T-helper 22 cell (primary cell): ENCODE data around the gene EPN2.
A peak's percentile ranks its signal among the peaks of the same experiment; 100 is the strongest.
"Not testable (repeated sequence)": the region's sequence is repeated elsewhere in the genome, so short reads cannot be mapped to it uniquely, and the experiment has no call there.

Experiments used
- DNase-seq: peaks from one replicate; pipeline ENCODE4 v3.0.0-alpha.2; 2020; ENCODE audit warnings: low read depth

The EPN2 gene

DNA sequence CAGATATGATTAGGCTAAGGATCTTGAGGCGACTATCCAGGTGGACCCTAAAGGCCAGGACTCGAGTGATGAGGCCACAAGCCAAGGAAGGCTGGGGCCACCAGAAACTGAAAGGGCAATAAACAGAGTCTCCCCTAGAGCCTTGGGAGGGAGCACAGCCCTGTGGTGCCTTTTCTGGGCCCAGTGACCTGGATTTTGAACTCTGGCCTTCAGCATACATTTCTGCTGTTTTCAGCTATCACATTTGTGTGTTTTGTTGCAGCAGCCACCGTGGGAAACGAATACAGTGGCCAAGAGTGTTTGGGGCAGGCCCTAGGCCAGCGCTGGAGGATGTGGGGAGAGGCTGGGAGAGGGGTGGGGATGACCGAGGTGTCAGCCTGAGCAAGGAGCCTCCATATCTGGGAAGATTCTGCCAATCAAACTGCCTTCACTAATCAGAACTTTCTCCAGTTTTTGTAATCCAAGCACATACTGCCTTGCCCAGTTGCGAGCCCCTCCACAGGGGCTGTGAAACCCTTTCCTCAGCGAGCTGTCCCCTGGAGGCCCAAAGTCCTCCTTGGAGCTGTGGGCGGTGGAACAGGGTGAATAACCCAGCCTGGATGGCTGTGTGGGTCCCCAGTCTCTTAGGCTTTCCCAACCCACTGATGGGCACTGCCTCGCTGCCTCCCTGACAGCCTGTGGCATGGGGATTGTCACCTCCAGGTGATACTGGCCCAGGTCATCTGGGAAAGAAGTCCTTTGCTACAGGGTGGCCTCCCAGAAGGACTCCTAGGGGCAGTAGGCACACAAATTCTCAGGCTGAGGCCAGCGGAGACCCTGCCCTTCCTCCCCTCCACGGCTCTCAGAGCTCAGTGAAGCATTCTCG, 108.6 kb downstream of the EPN2 start:
- DNase-seq, result no peak

DNA sequence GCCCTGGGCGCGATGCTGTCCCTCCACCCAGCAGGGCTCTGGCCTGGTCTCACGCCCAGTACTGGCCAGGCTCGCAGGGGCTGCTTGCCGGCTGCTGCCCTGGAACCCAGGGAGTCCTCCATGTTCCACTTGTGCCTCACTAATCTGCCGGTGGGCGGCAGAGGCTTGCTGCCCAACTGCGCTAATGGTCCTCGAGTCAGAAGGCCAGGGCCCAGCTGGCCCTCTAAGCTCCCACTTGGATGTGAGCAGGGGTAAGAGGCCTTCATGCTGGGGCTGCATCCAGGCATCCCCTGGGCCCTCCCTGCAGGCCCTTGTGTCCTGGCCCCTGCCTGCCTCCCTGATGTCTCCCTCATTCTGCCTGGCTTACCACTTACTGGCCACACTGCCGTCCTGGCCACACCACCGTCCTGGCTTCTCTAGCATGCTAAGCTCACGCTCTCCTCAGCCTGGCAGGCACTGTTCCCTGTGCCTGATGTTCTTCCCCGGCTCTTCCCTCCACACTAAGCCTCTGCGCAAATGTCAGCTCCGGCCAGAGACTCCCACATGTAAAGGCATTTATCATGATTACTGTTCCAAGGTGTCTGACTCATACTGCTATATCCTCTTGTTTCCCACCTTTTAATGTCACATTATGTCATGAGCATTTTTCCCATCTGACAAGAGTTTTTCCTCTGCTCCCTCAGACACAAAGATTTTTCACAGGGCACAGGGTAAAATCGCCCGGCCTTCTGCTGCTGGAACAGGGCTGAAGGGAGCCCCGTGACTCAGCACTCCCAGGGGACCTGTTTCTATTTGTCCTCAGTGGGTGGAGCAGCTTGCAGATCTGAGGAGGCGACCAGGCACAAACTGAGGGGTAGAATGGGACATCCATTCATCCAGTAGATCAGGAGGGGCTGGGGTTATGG, 109.4 kb downstream of the EPN2 start:
- DNase-seq, result no peak

DNA sequence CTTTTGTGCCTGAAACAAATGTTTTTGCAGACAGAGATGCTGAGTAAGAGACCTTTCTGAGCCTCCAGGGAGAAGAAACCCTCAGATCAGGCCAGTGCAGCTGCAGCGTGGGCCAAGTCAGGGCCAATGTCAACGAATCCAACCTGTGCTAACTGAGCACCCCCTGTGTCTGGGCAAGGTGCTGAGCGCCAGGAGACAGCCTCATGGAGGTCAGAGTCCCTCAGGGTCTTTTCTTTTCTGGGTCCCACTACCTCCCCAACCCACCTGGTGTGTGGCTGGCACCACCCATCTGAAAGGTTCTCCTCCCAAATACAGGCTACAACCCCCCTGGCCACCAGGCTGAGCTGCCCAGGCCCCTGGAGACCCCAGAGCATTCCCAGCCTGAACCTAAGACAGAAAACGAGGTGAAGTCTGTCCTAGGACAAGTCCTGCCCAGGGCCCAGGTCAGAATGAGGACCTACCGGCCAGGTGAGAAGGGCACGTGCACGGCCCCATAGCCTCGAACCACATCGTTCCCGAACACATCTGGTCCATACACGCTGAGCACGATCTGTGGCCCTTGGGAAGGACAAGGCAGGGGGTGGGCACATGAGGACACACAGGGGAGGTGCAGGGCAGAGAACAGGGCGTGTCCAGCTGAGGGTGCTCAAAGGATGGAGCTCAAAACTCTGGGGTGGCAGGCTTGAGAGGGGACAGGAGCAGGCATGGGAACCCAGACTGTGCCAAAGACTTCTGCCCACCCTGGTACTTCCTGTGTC, 110.3 kb downstream of the EPN2 start:
- no peak for DNase-seq

DNA sequence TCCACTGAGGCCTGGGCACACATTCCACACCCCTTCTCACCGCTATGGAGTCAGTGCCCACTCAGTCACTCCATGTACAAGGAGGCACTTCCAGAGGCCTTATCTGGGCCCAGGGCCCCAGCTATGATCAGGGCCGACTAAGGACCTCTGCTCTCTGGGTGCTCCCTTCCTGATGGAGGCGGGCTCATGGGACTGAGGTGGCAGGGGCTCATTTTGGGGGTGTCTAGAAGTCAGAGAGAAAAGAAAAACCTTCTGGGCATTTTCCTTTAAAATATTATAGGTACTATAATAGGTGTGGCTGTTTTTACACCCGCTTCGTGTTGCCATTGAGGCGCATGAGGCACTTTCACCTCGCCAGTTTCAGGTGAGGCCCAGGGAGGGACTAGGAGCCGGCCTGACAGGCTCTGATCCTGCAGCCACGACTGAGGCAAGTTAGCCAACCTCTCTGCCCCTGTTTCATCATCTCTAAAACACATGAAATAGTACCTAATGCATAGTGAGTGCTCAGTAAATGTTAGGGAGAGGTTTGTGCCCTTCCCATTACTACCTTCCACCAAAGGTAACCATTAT, 111.0 kb downstream of the EPN2 start:
- no peak for DNase-seq

DNA sequence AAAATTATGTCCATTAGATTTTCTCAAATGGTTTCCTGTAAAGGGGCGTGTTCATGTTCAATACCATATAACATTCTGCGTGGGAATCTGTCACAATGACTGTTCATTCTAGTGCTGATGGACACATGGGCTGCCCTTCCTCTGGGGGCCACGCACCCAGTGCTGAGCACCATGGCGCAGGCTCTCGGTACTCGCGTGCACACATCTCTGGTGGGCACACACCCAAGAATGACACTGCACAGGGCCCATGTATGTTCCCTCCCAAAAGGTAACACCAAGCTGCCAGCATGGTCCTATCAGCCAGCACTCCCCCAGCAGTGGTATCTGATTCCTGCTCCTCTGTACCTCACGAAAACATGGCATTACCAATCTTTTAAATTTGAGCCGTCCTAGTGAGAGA, 111.6 kb downstream of the EPN2 start:
- no peak for DNase-seq

DNA sequence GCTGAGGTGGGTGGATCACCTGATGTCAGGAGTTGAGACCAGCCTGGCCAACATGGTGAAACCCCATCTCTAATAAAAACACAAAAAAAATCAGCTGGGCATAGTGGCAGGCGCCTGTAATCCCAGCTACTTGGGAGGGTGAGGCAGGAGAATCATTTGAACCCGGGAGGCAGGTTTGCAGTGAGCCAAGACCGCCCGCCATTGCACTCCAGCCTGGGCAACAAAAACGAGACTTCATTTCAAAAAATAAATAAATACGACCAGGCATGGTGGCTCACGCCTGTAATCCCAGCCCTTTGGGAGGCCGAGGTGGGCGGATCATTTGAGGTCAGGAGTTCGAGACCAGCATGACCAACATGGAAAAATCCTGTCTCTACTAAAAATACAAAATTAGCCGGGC, 116.2 kb downstream of the EPN2 start:
- DNase-seq, result not testable (repeated sequence)

DNA sequence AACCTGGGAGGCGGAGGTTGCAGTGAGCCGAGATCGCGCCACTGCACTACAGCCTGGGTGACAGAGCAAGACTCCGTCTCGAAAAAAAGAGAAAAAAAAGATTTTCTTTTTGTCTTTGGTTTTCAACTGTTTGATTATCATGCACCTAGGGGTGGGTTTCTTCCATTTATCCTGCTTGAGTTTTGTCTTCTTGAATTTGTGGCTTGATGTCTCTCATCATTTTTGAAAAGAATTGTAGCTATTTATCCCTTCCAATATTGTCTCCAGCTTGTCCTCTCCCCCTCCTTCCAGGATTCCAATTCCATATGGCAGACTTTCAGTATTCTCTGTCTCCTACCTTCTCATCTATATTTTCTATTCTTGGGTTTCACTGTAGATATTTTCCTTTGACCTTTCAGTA, 117.6 kb downstream of the EPN2 start:
- no peak for DNase-seq

DNA sequence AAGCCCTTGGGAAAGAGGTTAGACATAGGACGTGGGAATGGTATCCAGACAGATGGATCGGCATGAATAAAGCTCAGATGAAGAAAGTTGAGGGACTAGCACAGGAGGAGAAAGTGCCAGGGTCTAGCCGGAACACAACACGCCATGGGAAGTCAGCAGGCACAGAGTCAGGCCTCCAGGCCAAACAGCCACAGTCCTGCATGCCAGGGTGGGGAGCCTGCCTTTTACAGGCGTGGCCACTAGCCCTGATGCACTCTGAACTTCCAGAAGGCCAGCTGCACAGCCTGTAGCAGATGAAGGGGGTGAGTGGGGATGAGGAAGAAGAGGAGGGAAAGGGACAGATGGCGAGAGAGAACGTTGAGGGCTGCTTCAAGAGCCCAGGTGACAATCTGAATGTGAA, 120.2 kb downstream of the EPN2 start:
- DNase-seq, result no peak

DNA sequence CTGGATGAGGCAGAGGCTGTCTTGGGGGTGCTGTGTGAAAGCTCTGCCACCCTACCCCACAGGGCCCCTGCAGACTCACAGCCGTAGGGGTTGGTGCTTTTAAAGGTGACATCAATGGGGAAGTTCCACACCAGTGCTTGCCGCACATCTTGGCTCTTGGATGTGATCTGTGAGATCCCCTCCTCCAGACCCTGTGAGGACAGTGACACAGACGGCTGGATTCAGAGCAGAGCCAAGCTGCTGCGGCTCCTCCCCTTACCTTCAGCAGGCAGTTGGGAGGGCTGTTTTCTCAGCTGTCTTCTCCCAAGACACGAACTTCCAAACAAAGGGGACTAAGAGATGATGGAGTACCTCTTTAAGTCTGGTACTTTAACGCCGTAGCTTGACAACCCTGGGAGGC, 120.6 kb downstream of the EPN2 start:
- DNase-seq, result no peak

DNA sequence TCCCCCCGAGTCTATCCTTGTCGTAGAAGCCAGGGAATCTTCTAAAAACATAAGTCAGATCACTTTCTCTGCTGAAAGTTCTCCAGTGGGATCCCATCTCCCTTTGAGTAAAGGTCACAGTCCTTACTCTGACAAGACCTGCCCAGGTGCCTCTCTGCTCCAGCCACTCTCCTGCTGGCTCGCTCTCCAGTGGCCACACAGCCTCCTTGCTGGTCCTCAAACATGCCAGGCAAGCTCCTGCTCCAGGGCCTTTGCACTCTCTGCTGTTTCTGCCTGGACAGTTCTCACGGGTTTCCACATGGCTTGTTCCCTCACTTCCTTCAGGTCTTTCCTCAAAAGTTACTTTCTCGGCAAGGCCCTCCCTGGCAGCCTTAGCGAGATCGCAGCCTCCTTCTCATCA, 122.0 kb downstream of the EPN2 start:
- DNase-seq, result no peak

DNA sequence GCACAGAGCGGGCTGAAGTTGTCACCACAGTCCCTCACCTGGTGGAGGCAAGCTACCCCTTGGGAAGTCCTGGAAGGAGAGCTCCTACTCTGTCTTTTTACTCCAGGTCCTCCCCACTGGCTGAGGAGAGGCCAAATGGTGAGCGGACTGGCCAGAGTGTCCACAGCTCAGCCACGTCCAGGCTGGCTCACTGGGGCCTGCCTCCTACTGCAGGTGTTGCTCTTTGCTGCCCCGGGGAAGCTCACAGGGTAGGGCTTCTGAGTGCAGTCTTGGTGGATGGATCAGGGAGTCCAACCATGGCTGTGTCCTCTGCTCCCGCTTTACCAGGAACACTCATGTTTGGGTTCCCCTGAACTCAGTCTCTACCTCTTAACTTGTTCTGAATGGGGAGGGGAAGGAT, 122.7 kb downstream of the EPN2 start:
- DNase-seq, result no peak

DNA sequence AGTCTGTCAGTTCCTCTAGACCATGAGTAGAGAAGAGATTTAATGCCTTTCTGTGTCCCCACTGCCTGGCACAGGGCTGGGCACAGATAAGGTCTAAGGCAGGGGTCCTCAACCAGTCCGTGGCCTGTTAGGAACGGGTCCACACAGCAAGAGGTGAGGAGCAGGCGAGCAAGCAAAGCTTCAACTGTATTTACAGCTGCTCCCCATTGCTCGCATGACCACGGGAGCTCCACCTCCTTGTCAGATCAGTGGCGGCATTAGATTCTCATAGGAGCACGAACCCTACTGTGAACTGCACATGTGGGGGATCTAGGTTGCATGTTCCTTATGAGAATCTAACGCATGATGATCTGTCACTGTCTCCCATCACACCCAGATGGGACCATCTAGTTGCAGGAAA, 123.6 kb downstream of the EPN2 start:
- DNase-seq, result no peak

DNA sequence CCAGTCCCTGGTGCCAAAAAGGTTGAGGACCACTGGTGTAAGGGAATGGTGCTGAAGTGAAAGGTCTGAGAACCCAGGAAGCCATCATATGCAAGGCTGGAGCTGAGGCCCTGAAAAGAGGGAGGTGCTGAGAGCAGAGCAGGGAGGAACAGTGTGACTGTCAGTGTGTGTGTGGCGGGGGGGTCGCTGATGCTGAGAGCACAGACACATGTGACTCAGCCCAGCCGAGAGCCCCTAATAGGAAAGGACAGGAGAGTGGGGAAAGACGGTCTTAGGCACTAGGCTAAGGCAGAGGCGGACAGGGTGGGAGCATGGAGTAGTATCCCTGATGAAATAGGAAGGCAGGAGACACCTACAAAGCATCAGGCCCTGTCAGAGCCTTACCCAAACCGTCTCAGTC, 124.2 kb downstream of the EPN2 start:
- DNase-seq, result no peak

DNA sequence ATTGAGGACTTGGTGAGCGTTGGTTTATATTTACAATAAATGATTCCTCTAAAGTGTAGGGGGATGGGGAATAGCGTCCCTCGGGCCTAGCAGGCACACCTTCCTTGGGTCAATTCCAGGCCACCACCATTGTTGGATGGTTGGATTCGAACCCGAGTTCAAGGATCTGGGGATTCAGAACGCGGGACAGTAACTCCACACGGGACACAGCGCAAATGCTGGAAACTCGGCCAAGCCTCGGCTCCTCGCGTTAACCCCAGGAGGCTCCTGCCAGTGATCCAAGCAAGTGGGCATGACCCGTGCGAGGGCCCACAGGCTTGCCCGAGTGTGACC, 124.7 kb downstream of the EPN2 start:
- DNase-seq, result no peak

DNA sequence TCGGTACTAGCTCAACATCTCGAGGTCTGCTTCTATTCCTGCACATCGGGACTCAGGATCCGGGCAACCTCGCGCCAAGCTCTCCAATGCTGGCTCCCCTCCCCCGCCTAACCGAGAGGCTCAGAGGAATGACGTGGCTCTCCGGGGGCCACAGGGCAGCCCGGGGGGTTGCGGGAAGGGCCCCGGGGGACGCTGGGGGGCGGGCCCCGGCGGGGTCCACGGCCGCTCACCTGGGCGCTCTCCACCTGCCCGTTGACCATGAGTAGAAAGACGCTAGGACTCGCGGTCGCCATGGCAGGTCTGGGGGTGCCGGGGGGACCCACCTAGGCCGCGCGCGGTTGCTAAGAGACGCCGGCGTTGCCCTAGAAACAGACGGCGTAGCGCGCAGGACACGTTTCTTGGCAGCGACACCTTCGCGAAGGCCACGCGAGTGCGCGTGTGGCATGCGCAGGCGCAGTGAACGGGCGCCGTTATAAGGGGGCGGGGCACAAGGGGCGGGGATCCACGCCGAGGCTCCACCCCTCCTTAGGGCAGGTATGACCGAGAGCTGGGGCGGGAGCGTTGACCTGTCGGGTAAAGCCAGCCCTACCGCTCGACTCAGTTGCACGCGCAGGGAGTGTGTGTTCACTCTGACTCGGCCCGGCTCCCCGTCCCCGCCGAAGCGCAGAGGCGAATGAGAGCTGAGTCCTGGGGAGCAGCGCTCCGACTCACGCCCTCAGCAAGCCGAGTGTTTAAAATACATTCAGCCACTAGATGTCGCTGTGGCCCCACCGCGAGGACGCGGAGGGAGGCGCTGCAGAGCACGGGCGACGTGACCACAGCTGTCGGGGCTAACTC, 125.3 kb downstream of the EPN2 start, which contains the start of gene B9D1:
B9D1 (minus strand) TSS at position 447 of the 837 bp plus-strand sequence; CDS start at position 293, 154 bp downstream.
- DNase-seq, result peak; percentile 86

DNA sequence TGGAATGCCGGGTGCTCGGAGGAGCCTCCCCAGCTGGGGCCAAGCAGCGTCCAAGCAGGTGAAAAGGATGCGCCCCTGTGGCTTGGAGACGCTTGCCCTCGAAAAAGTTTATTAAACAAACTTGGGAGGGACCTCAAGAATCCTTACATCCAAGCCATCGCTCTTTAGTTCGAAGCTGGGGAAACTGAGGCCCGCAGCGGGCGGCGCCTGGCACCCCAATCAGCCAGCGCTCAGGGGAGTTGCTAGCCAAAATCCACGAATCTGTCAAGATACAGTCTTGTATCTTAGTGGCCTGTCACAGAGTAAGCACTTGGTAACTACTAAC, 125.9 kb downstream of the EPN2 start:
- no peak for DNase-seq

DNA sequence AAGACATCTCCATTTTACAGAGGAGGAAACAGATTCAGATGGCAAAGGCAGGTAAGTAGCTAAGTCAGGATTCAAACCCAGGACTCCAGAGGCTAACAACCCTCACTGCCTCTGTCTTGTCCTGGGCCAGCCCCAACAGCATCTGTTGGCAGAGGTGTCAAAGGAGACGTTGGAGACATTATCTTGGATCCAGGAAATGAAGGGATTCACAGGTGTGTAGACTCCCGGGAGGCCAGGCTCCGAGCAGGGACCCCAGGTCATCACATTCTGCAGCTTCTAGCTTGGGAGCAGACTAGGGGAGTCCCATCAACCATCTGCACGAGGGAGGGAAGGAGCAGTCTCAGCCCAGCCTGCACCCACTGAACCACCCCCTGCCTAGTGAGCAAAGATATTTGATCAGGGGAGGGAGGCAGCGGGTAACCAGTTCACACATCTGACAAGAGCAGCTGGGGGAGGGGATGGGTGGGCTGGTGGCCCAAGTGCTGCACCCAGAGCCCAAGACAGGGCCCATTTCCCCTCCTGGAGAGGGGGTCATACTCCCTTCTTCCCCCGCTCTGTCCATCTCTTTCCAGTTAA, 126.4 kb downstream of the EPN2 start:
- no peak for DNase-seq

DNA sequence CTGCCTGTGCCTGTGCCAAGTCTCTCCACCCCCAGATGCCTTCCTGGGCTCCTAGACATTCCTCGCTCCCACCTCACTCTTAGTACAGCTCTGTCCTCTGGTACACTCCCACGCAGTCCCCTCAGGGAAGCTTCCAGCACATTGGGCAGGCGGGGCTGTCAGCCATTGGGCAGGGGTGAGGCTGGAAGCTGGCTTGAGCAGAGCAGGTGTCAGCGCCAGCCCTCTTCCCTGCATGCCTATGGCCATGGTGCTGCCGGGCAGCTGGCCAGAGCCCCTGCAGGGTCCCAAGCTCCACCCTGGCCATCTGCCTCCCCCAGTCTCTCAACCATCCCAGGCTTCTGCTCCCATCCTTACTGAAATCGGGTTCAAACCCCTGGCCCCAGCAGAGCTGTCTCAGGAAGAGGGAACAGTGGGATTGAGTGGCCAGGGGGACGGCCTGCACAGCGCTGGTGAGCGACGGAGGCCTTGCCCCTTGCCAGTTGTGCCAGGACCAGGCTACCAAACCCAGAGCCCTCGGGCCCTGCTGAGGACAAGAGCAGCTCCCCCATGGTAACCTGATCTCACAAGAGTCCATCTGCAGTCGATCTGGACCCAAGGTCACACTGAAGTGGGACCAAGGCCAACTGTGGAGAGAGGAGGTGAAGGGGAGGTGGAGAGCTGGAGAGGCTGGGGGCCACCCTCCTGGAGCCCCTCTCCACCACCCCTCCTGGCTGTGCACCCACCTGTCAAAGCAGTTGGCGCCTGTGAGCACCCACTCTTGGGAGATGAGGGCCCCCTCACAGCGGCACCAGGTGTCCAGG, 127.7 kb downstream of the EPN2 start:
- no peak for DNase-seq

DNA sequence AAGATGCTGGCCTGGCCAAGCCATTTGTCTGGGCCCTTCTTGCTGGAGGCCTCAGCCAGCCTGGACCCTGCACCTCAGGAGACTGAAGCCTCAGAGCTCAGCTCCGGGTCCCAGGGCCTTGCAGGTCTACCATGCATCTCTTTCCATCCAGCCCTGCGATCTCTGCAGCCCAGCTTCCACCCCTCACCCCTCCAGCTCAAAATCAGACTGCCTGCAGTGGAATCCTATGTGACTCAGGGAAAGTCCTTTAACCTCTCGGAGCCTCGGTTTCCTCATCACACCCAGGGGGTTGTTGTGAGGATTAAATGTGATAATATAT, 128.3 kb downstream of the EPN2 start:
- DNase-seq, result no peak
